ENCODE measurements around the gene BNC2.

BNC2 gene

DNA sequence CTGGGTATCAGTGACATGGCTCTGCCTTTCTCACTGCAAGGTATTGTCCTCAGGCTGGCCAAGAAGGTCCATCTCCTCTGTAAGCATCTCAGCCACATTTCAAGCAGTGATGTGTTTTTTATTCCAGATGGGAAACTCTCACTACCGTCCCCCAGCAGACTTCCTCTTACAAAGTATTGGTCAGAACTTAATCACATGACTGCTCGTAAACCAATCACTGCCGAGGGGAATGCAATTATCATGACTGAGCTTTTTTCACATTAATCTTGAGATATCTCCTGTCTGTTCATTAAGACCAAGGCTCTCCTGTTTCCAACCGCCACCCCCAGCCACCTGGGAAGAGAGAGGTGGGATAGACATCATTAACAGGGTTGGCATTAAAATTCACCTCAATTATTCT lies 76.4 kb downstream of the BNC2 start:
- H3K4me2 ChIP-seq (ENCODE audit: low read length) = no peak overlapping the region
- no peaks in the 10 kb centered on the region for H3K9me3 ChIP-seq (ENCODE audit: low read length)
- H3K4me1 ChIP-seq (ENCODE audit: insufficient read depth, low read length, severe bottlenecking) = no peaks in the 10 kb centered on the region
- H3K27me3 ChIP-seq (ENCODE audit: insufficient read depth, low read length) = no peaks in the 10 kb centered on the region
- H3K9me2 ChIP-seq (ENCODE audit: low read depth, low read length) = no peaks in the 10 kb centered on the region
- no peak overlapping the region for H2AFZ ChIP-seq (ENCODE audit: low read length)
- no peak overlapping the region for H3K27ac ChIP-seq (ENCODE audit: low read depth, low read length, poor library complexity, severe bottlenecking)
- no peaks in the 10 kb centered on the region for H3F3A ChIP-seq (ENCODE audit: insufficient read depth, low read length)
- no peaks in the 10 kb centered on the region for H3K36me3 ChIP-seq (ENCODE audit: insufficient read depth, low read length)
- no peaks in the 10 kb centered on the region for H3K79me2 ChIP-seq (ENCODE audit: insufficient read depth, low read length)
- no peak overlapping the region for H3K9ac ChIP-seq (ENCODE audit: low read length)
- no peak for TF ChIP-seq EZH2 (IDR thresholded peaks at IDR 0.05; ENCODE audit: borderline replicate concordance, low read length)
- TF ChIP-seq, protein P1, sequence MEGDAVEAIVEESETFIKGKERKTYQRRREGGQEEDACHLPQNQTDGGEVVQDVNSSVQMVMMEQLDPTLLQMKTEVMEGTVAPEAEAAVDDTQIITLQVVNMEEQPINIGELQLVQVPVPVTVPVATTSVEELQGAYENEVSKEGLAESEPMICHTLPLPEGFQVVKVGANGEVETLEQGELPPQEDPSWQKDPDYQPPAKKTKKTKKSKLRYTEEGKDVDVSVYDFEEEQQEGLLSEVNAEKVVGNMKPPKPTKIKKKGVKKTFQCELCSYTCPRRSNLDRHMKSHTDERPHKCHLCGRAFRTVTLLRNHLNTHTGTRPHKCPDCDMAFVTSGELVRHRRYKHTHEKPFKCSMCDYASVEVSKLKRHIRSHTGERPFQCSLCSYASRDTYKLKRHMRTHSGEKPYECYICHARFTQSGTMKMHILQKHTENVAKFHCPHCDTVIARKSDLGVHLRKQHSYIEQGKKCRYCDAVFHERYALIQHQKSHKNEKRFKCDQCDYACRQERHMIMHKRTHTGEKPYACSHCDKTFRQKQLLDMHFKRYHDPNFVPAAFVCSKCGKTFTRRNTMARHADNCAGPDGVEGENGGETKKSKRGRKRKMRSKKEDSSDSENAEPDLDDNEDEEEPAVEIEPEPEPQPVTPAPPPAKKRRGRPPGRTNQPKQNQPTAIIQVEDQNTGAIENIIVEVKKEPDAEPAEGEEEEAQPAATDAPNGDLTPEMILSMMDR (IDR thresholded peaks at IDR 0.05; ENCODE audit: low read length) = no peak
- H3K4me3 ChIP-seq (ENCODE audit: low read depth, low read length, poor library complexity, severe bottlenecking) = no peak overlapping the region
- H4K20me1 ChIP-seq (ENCODE audit: insufficient read depth, low read length) = no peaks in the 10 kb centered on the region

DNA sequence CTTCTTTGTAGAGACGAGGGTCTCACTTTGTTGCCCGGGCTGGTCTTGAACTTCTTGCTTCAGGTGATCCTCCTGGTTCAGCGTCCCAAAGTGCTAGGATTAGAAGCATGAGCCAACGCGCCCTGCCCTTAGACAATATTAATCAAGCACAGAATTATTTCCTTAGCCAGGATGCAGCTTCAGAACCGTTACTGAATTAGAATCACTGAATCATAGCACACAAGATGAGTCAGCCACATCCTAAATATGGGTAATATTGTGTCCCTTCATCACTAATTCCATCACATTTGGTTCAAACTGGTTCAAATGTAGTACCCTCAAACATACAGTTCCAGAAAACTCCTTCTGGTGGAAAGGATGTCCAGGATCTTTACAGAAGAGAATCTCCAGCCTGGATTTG lies 82.7 kb downstream of the BNC2 start:
- Histone ChIP-seq H3K9ac (ENCODE audit: low read length) (no peak overlapping the region), H3K4me3 (ENCODE audit: low read depth, low read length, poor library complexity, severe bottlenecking) (no peak overlapping the region), H4K20me1 (ENCODE audit: insufficient read depth, low read length) (no peaks in the 10 kb centered on the region), H3K9me2 (ENCODE audit: low read depth, low read length) (no peaks in the 10 kb centered on the region), H3K4me2 (ENCODE audit: low read length) (no peak overlapping the region), H2AFZ (ENCODE audit: low read length) (no peak overlapping the region), H3K79me2 (ENCODE audit: insufficient read depth, low read length) (no peaks in the 10 kb centered on the region), H3K4me1 (ENCODE audit: insufficient read depth, low read length, severe bottlenecking) (no peaks in the 10 kb centered on the region), H3K9me3 (ENCODE audit: low read length) (no peaks in the 10 kb centered on the region), H3K27ac (ENCODE audit: low read depth, low read length, poor library complexity, severe bottlenecking) (no peak overlapping the region), H3K27me3 (ENCODE audit: insufficient read depth, low read length) (no peaks in the 10 kb centered on the region), H3K36me3 (ENCODE audit: insufficient read depth, low read length) (no peaks in the 10 kb centered on the region), H3F3A (ENCODE audit: insufficient read depth, low read length) (no peaks in the 10 kb centered on the region)
- no peak for TF ChIP-seq EZH2 (IDR thresholded peaks at IDR 0.05; ENCODE audit: borderline replicate concordance, low read length)
- TF ChIP-seq, protein P1 (IDR thresholded peaks at IDR 0.05; ENCODE audit: low read length) = no peak

DNA sequence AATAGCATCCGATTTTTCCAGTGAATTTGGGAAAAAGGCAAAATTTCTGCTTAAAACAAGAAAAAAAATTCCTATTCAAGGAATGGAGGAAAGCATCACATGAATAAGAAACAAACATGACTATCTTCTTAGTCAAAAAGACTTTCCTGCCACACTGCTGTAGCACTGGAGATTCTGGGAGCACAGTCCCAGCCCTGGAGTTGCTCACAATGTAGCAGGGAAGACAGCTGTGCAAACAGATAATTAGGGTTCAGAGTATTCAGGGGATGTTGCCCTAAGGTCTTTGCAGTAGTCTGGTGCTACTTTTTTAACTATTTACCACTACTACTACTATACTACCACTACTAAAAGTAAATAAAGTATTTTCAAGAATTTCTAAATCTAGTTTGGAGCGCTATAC lies 86.5 kb downstream of the BNC2 start:
- no peaks in the 10 kb centered on the region for H4K20me1 ChIP-seq (ENCODE audit: insufficient read depth, low read length)
- no peaks in the 10 kb centered on the region for H3K36me3 ChIP-seq (ENCODE audit: insufficient read depth, low read length)
- no peak overlapping the region for H3K27ac ChIP-seq (ENCODE audit: low read depth, low read length, poor library complexity, severe bottlenecking)
- no peak overlapping the region for H3K4me3 ChIP-seq (ENCODE audit: low read depth, low read length, poor library complexity, severe bottlenecking)
- no peaks in the 10 kb centered on the region for H3K4me1 ChIP-seq (ENCODE audit: insufficient read depth, low read length, severe bottlenecking)
- no peaks in the 10 kb centered on the region for H3K9me3 ChIP-seq (ENCODE audit: low read length)
- no peaks in the 10 kb centered on the region for H3F3A ChIP-seq (ENCODE audit: insufficient read depth, low read length)
- H3K4me2 ChIP-seq (ENCODE audit: low read length) = no peak overlapping the region
- H3K79me2 ChIP-seq (ENCODE audit: insufficient read depth, low read length) = no peaks in the 10 kb centered on the region
- no peak overlapping the region for H3K9ac ChIP-seq (ENCODE audit: low read length)
- no peaks in the 10 kb centered on the region for H3K9me2 ChIP-seq (ENCODE audit: low read depth, low read length)
- no peaks in the 10 kb centered on the region for H3K27me3 ChIP-seq (ENCODE audit: insufficient read depth, low read length)
- no peak overlapping the region for H2AFZ ChIP-seq (ENCODE audit: low read length)
- TF ChIP-seq EZH2 (IDR thresholded peaks at IDR 0.05; ENCODE audit: borderline replicate concordance, low read length) = no peak
- TF ChIP-seq, protein P1 (IDR thresholded peaks at IDR 0.05; ENCODE audit: low read length) = no peak
